HepG2 (cell line): ENCODE data around the gene LITAF. TPM values are rescaled to one million over a fixed set of nuclear protein-coding genes. Genes with fewer than 3 reads are reported as not detected.

Source experiments
- ATAC-seq: fragments of 200-7000 bp; cut with Tn5 transposase; 3 replicates; pipeline ENCODE4 v1.9.1; 2020; ENCODE audit warnings: mild to moderate bottlenecking, moderate library complexity
- BruUV-seq: library from RNA; stranded (reverse); fragments of 400-500 nt; replicated peaks from 2 replicates; lab custom pipeline; 2021; lab: Mats Ljungman, UMichigan
- CTCF ChIA-PET: fragments of 300-600 bp; formaldehyde crosslinking; extraction: SDS; loops from one replicate; lab custom pipeline; 2021; ENCODE audit warnings: low total read pairs, inconsistent platforms, low intra/inter-chr PET ratio; lab: Yijun Ruan, JAX
- POLR2A ChIA-PET: fragments of 350-600 bp; sonication (Branson Sonifier 250); formaldehyde crosslinking; loops from one replicate; lab custom pipeline; 2020; ENCODE audit warnings: antibody characterized with exemption, inconsistent platforms; lab: Yijun Ruan, JAX
- DNase-seq: peaks from one replicate; pipeline ENCODE4 v3.0.0-alpha.2; 2015; ENCODE audit warnings: low spot score
- FAIRE-seq: peaks from 3 replicates; lab custom pipeline; 2011; peaks lifted over from hg19 to GRCh38; lab: Jason Lieb, UNC
- H2AFZ ChIP-seq: one replicate; pipeline ENCODE4 v1.6.1; 2011; ENCODE audit warnings: low read length, inconsistent platforms
- H3K27ac ChIP-seq: fragments of 300-600 bp; 3 replicates; pipeline ENCODE4 v1.8.0; 2011; ENCODE audit warnings: mixed run types, mild to moderate bottlenecking, mixed read lengths, low read length, inconsistent platforms; ENCODE audit not compliant: insufficient read depth; ENCODE audit errors: extremely low read length
- H3K27me3 ChIP-seq, 2 experiments: fragments of 200-600 bp in 1 of 2; 2 replicates in 1 of 2; 3 replicates in 1 of 2; pipeline versions ENCODE4 v1.6.0 to v1.8.0; 2011; ENCODE audit warnings: low read length in 2 of 2, mild to moderate bottlenecking in 2 of 2, moderate library complexity in 2 of 2, inconsistent platforms in 1 of 2; ENCODE audit not compliant: insufficient read depth in 2 of 2, control insufficient read depth in 1 of 2
- H3K36me3 ChIP-seq, 2 experiments: fragments of 200-600 bp in 1 of 2; replicated peaks in 1 of 2; 2 replicates in 1 of 2; 3 replicates in 1 of 2; pipeline versions ENCODE4 v1.5.1 to v1.8.0; 2011; ENCODE audit warnings: low read length in 2 of 2, inconsistent platforms in 1 of 2; ENCODE audit not compliant: insufficient read depth in 2 of 2, control insufficient read depth in 1 of 2
- H3K4me1 ChIP-seq: 2 replicates; pipeline ENCODE4 v1.5.1; 2012; ENCODE audit warnings: low read length, inconsistent platforms; ENCODE audit not compliant: insufficient read depth
- H3K4me2 ChIP-seq: 2 replicates; pipeline ENCODE4 v1.6.0; 2011; ENCODE audit warnings: low read depth, low read length, inconsistent platforms
- H3K4me3 ChIP-seq, 3 experiments: fragments of 200-600 bp in 1 of 3; sonication (generic), shearing (Covaris generic) in 1 of 3; replicated peaks in 1 of 3; 2 replicates each; pipeline ENCODE4 v1.5.1; 2011 to 2016; ENCODE audit warnings: low read length in 3 of 3, inconsistent platforms in 2 of 3, low read depth in 2 of 3, mild to moderate bottlenecking in 2 of 3, control low read depth in 1 of 3, mixed read lengths in 1 of 3; ENCODE audit not compliant: insufficient read depth in 1 of 3
- H3K79me2 ChIP-seq: one replicate; pipeline ENCODE4 v1.6.1; 2011; ENCODE audit warnings: low read length, inconsistent platforms; ENCODE audit not compliant: insufficient read depth
- H3K9ac ChIP-seq: 2 replicates; pipeline ENCODE4 v1.6.0; 2011; ENCODE audit warnings: mild to moderate bottlenecking, low read depth, low read length, inconsistent platforms; ENCODE audit not compliant: insufficient read depth
- H3K9me3 ChIP-seq: 2 replicates; pipeline ENCODE4 v1.5.1; 2012; ENCODE audit warnings: mild to moderate bottlenecking, low read length
- H4K20me1 ChIP-seq: 2 replicates; pipeline ENCODE4 v1.6.0; 2011; ENCODE audit warnings: inconsistent platforms, mild to moderate bottlenecking, low read length, moderate library complexity; ENCODE audit not compliant: insufficient read depth
- CBFB ChIP-seq: sonication (generic); formaldehyde crosslinking; IDR thresholded peaks from 2 replicates; pipeline ENCODE4 v1.4.0; 2020; ENCODE audit warnings: missing genetic modification reagents
- CCDC6 ChIP-seq: sonication (generic); formaldehyde crosslinking; IDR thresholded peaks from 2 replicates; pipeline ENCODE4 v1.8.1; 2022; ENCODE audit warnings: mild to moderate bottlenecking, missing genetic modification reagents, moderate library complexity
- HCFC1 ChIP-seq: fragments of 150-350 bp; IDR thresholded peaks from 2 replicates; pipeline ENCODE4 v1.6.1; 2014; ENCODE audit warnings: low read depth, low read length
- LCORL ChIP-seq, 2 experiments: fragments of 450-650 bp in 1 of 2; sonication (generic) in 1 of 2; formaldehyde crosslinking in 1 of 2; IDR thresholded peaks; 2 replicates each; pipeline versions ENCODE4 v1.5.0 to v1.6.1; 2017 to 2020; ENCODE audit warnings: antibody characterized with exemption in 1 of 2, missing genetic modification reagents in 1 of 2
- NCOA5 ChIP-seq: sonication (generic); formaldehyde crosslinking; IDR thresholded peaks from 2 replicates; pipeline ENCODE4 v1.4.0; 2020; ENCODE audit warnings: missing genetic modification reagents
- RBM22 ChIP-seq: fragments of 200-400 bp; formaldehyde crosslinking; optimal IDR thresholded peaks from 2 replicates; pipeline ENCODE3; 2017; ENCODE audit warnings: mild to moderate bottlenecking, low read length, moderate library complexity
- SALL2 ChIP-seq: sonication (generic); formaldehyde crosslinking; IDR thresholded peaks from 2 replicates; pipeline ENCODE4 v1.8.1; 2023; ENCODE audit warnings: mild to moderate bottlenecking, missing genetic modification reagents, inconsistent platforms
- SOX5 ChIP-seq: IDR thresholded peaks from 2 replicates; pipeline ENCODE4 v1.6.1; 2016; ENCODE audit warnings: borderline replicate concordance
- WIZ ChIP-seq: sonication (generic); formaldehyde crosslinking; IDR thresholded peaks from 2 replicates; pipeline ENCODE4 v1.5.1; 2020; ENCODE audit warnings: mild to moderate bottlenecking, missing genetic modification reagents
- ZBTB21 ChIP-seq: sonication (generic); formaldehyde crosslinking; IDR thresholded peaks from 2 replicates; pipeline ENCODE4 v1.4.0; 2020; ENCODE audit warnings: missing genetic modification reagents
- ZBTB38 ChIP-seq: sonication (generic); formaldehyde crosslinking; IDR thresholded peaks from 2 replicates; pipeline ENCODE4 v1.5.1; 2020; ENCODE audit warnings: mild to moderate bottlenecking, missing genetic modification reagents
- ZIK1 ChIP-seq: sonication (generic); formaldehyde crosslinking; IDR thresholded peaks from 2 replicates; pipeline ENCODE4 v1.5.0; 2020; ENCODE audit warnings: mild to moderate bottlenecking, low read depth, missing genetic modification reagents, borderline replicate concordance
- ZMYM3 ChIP-seq: sonication (generic); formaldehyde crosslinking; IDR thresholded peaks from 2 replicates; pipeline ENCODE4 v1.5.1; 2020; ENCODE audit warnings: mild to moderate bottlenecking, missing genetic modification reagents
- ZNF263 ChIP-seq: sonication (generic); formaldehyde crosslinking; IDR thresholded peaks from 2 replicates; pipeline ENCODE4 v1.4.0; 2020; ENCODE audit warnings: missing genetic modification reagents
- ZNF460 ChIP-seq: sonication (generic); formaldehyde crosslinking; IDR thresholded peaks from 2 replicates; pipeline ENCODE4 v1.5.1; 2020; ENCODE audit warnings: missing genetic modification reagents, mild to moderate bottlenecking, borderline replicate concordance
- ZNF703 ChIP-seq: sonication (generic); formaldehyde crosslinking; IDR thresholded peaks from 2 replicates; pipeline ENCODE4 v1.5.1; 2020; ENCODE audit warnings: missing genetic modification reagents, mild to moderate bottlenecking, moderate library complexity, borderline replicate concordance
- WGBS: methylation state at CpG from one replicate; pipeline ENCODE4 v1.1.6; 2017; ENCODE audit warnings: low lambda C conversion rate; 5-methylcytosine and 5-hydroxymethylcytosine counted together
- in situ Hi-C: cut with HindIII; loops from 2 replicates; pipeline ENCODE4 v1.10.0; 2017; ENCODE audit warnings: low pct_unique_long_range_greater_than_20kb; ENCODE audit not compliant: extremely low pct_ligation_motif_present
- intact Hi-C: fragments of 100-400 bp; cut with micrococcal nuclease; formaldehyde crosslinking; loops from one replicate; pipeline ENCODE4 v1.10.0; 2022; ENCODE audit not compliant: unreplicated experiment
- polyA plus RNA-seq, 8 experiments: library from polyadenylated mRNA; depleted of rRNA in 3 of 8; stranded (reverse) in 7 of 8; unstranded in 1 of 8; fragments of >200 nt; fragmentation: Illumina TruSeq in 4 of 8; extraction: Trizol in 4 of 8; gene quantifications; 2 replicates each; pipeline versions ENCODE4 v1.2.1 to v1.2.3, GENCODE V29; 2011 to 2016; ENCODE audit warnings: low read depth in 4 of 8, missing spikeins in 1 of 8, mixed read lengths in 1 of 8; ENCODE audit not compliant: insufficient read depth in 1 of 8
- total RNA-seq, 5 experiments: library from RNA; depleted of rRNA; stranded (reverse); fragments of >200 nt; fragmentation: Illumina TruSeq; extraction: Trizol; gene quantifications; 2 replicates each; pipeline ENCODE4 v1.2.3, GENCODE V29; 2016; ENCODE audit warnings: low read depth in 1 of 5
- TF ChIP-seq, protein P1 (sequence below): sonication (generic); formaldehyde crosslinking; IDR thresholded peaks from 2 replicates; pipeline ENCODE4 v1.4.0; 2020; ENCODE audit warnings: missing genetic modification reagents
- TF ChIP-seq, protein P2 (sequence below): sonication (generic); formaldehyde crosslinking; IDR thresholded peaks from 2 replicates; pipeline ENCODE4 v1.4.0; 2020; ENCODE audit warnings: mild to moderate bottlenecking, missing genetic modification reagents
- TF ChIP-seq, protein P3 (sequence below): sonication (generic); formaldehyde crosslinking; IDR thresholded peaks from 2 replicates; pipeline ENCODE4 v1.5.0; 2020; ENCODE audit warnings: missing genetic modification reagents

Gene LITAF
- total and polyA plus RNA-seq, 2 of the 13 experiments (the other 11 are each of a cell fraction or from before 2014, with no cell fraction given): 80.1 to 141 TPM

DNA sequence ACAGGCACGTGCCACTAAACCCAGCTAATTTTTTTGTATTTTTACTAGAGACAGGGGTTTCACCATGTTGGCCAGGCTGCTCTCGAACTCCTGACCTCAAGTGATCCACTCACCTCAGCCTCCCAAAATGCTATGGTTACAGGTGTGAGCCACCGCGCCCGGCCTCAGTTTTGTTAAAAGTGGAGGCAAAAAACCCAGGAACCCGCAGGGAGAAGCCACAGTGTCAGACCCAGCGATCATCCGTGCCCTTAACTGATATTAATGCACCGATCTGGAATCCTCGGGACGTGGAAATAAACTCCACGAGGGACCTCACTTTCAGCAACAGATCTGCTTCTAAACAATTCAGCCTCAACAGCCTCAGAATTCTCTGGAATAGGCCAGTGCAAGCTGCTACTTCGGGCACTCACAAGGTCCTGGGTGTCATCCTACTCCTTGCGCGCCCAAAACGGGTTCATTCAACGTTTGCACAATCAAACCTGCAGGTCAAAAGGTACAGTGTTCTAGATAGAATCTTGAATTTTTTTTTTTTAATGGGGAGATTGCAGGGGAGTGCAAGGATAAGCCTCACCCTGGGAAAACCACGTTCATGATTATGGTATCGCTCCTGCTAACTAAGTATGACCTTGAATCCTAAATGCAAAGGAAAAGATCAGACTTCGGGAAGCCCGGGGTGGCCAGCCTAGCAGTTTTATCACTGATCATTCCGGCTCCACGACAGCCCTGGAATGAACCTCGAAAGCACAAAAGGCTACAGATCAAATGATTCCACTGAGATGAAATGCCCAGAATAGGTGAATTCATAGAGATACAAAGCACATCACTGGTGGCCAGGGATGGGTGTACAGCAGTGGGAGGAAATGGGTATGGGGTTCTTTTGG is 22.4 kb downstream of the LITAF start:
- Histone ChIP-seq H3K36me3 (peaks cover 1 to 19% of the 10 kb centered on the region in 2 experiments; a peak in 3 of 5 replicates), H3K9me3 (no peaks in the 10 kb centered on the region), H3K27ac (peak overlapping the region; percentile 52), H3K79me2 (peaks cover 82% of the 10 kb centered on the region), H4K20me1 (peaks cover 24% of the 10 kb centered on the region; the same call in 1 of the 2 replicates), H2AFZ (no peak overlapping the region), H3K9ac (no peak overlapping the region), H3K4me2 (no peak overlapping the region), H3K4me3 (no peak overlapping the region), H3K4me1 (peaks cover 54% of the 10 kb centered on the region), H3K27me3 (no peaks in the 10 kb centered on the region)
- POLR2A ChIA-PET: interaction anchor here (1.0 to 1.2 kb wide), 2 partner anchors 11 to 13 kb away, joined by 3 to 8 read pairs; no protein-coding TSS in a partner anchor
- ATAC-seq (no peak), FAIRE-seq (no peak), DNase-seq (no peak)
- 85% methylated on average over 24 of the region's 24 CpGs for WGBS
- intact Hi-C loops (no loop called here), in situ Hi-C loops (no loop called here)
- CTCF ChIA-PET: no interaction called here
- no TSS peak for BruUV-seq
- TF ChIP-seq ZBTB21 (CRISPR knock-in tag) (no peak), CCDC6 (CRISPR knock-in tag) (no peak), ZNF263 (CRISPR knock-in tag) (0 out of 2 replicates have a peak, but pooled peaks have one; percentile 13), SOX5 (CRISPR knock-in tag) (no peak), ZBTB38 (CRISPR knock-in tag) (peak; percentile 91; the same call in 1 of the 2 replicates), ZNF703 (CRISPR knock-in tag) (no peak), RBM22 (peak; percentile 23), CBFB (CRISPR knock-in tag) (no peak), ZIK1 (CRISPR knock-in tag) (0 out of 2 replicates have a peak, but pooled peaks have one; percentile 39), NCOA5 (CRISPR knock-in tag) (no peak), LCORL (IDR thresholded peaks at IDR 0.05) (no peak), LCORL (CRISPR knock-in tag; IDR thresholded peaks at IDR 0.05) (peak; percentile 33; the same call in 1 of the 2 replicates), SALL2 (0 out of 2 replicates have a peak, but pooled peaks have one; percentile 15), HCFC1 (no peak), WIZ (no peak), ZMYM3 (CRISPR knock-in tag) (peak; percentile 51; the same call in 1 of the 2 replicates), ZNF460 (CRISPR knock-in tag) (peak; percentile 70)
- TF ChIP-seq, protein P1, sequence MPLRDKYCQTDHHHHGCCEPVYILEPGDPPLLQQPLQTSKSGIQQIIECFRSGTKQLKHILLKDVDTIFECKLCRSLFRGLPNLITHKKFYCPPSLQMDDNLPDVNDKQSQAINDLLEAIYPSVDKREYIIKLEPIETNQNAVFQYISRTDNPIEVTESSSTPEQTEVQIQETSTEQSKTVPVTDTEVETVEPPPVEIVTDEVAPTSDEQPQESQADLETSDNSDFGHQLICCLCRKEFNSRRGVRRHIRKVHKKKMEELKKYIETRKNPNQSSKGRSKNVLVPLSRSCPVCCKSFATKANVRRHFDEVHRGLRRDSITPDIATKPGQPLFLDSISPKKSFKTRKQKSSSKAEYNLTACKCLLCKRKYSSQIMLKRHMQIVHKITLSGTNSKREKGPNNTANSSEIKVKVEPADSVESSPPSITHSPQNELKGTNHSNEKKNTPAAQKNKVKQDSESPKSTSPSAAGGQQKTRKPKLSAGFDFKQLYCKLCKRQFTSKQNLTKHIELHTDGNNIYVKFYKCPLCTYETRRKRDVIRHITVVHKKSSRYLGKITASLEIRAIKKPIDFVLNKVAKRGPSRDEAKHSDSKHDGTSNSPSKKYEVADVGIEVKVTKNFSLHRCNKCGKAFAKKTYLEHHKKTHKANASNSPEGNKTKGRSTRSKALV: 0 out of 2 replicates have a peak, but pooled peaks have one; percentile 38
- TF ChIP-seq, protein P2, sequence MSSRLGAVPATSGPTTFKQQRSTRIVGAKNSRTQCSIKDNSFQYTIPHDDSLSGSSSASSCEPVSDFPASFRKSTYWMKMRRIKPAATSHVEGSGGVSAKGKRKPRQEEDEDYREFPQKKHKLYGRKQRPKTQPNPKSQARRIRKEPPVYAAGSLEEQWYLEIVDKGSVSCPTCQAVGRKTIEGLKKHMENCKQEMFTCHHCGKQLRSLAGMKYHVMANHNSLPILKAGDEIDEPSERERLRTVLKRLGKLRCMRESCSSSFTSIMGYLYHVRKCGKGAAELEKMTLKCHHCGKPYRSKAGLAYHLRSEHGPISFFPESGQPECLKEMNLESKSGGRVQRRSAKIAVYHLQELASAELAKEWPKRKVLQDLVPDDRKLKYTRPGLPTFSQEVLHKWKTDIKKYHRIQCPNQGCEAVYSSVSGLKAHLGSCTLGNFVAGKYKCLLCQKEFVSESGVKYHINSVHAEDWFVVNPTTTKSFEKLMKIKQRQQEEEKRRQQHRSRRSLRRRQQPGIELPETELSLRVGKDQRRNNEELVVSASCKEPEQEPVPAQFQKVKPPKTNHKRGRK (CRISPR knock-in tag): no peak
- TF ChIP-seq, protein P3, sequence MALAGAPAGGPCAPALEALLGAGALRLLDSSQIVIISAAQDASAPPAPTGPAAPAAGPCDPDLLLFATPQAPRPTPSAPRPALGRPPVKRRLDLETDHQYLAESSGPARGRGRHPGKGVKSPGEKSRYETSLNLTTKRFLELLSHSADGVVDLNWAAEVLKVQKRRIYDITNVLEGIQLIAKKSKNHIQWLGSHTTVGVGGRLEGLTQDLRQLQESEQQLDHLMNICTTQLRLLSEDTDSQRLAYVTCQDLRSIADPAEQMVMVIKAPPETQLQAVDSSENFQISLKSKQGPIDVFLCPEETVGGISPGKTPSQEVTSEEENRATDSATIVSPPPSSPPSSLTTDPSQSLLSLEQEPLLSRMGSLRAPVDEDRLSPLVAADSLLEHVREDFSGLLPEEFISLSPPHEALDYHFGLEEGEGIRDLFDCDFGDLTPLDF (CRISPR knock-in tag): no peak
